Mesothelial cell of epicardium (in vitro differentiated cells): ENCODE data around the gene MGAM2. TPM values are rescaled to one million over a fixed set of nuclear protein-coding genes. Genes with fewer than 3 reads are reported as not detected.

Experiments
- DNase-seq, 2 experiments: peaks; one replicate each; pipeline ENCODE4 v3.0.0; 2021; ENCODE audit warnings: low spot score in 2 of 2; ENCODE audit not compliant: unreplicated experiment in 2 of 2
- H3K27ac Mint-ChIP-seq: 2 replicates; pipeline ENCODE4 v1.8.0; 2021; ENCODE audit warnings: mixed read lengths
- H3K27me3 Mint-ChIP-seq: 2 replicates; pipeline ENCODE4 v1.8.0; 2021; ENCODE audit warnings: low read depth, mixed read lengths
- H3K36me3 Mint-ChIP-seq: 2 replicates; pipeline ENCODE4 v1.8.0; 2021; ENCODE audit warnings: mixed read lengths
- H3K4me1 Mint-ChIP-seq: 2 replicates; pipeline ENCODE4 v1.8.0; 2021; ENCODE audit warnings: mixed read lengths
- H3K4me3 Mint-ChIP-seq: 2 replicates; pipeline ENCODE4 v1.8.0; 2021; ENCODE audit warnings: mild to moderate bottlenecking, moderate library complexity, mixed read lengths
- H3K9me3 Mint-ChIP-seq: 2 replicates; pipeline ENCODE4 v1.8.0; 2021; ENCODE audit warnings: mixed read lengths
- CTCF ChIP-seq: fragments of 200-600 bp; sonication (generic); IDR thresholded peaks from one replicate; pipeline ENCODE4 v1.5.0; 2021; ENCODE audit warnings: antibody characterized with exemption; ENCODE audit not compliant: unreplicated experiment
- total RNA-seq: library from RNA; stranded (reverse); gene quantifications from 3 replicates; pipeline ENCODE4 v1.2.1, GENCODE V29; 2021

MGAM2 gene
- total RNA-seq, 1 donor from 2014 or later = 0.13 TPM

DNA sequence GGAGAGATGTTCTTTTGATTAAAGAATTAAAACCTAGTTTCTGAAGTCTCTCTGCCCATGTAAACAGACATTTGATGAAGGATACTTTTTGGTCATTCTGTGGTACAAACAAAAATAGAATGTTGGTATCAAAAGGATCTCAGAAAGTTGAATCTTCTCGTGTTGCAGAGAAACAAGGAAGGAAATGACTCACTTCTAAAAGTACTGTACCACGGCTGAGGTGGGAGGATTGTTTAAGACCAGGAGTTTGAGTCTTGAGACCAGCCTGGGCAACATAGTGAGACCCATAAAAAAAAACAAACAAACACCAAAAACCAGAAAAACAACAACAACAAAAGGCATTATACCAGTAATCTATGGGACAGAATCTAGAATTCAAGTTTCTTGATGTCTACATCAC, 76.6 kb downstream of the MGAM2 start:
- Mint-ChIP-seq H3K27ac (no peak overlapping the region), H3K9me3 (no peaks in the 10 kb centered on the region), H3K4me1 (no peaks in the 10 kb centered on the region), H3K36me3 (no peaks in the 10 kb centered on the region), H3K4me3 (no peak overlapping the region), H3K27me3 (peaks cover 10% of the 10 kb centered on the region)
- no peak for TF ChIP-seq CTCF
- no peak for DNase-seq

DNA sequence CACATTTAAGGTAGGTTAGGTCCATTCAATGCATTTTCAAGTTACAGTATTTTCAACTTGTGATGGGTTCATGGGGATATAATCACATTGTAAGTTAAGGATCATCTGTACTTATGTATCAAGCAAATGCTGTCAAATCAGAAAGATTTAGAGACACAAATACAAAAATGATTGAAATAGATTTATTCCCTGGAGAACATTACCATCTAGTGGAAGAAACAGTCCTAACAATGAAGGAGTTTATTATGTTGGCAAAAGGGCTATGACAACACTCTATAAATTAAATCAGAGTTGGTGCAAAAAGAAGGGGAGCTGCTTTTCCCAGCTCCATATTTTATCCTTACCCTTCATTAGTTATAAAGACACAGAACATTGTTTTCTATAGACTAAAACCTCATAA, 77.3 kb downstream of the MGAM2 start:
- Mint-ChIP-seq H3K36me3 (no peaks in the 10 kb centered on the region), H3K27ac (no peak overlapping the region), H3K9me3 (no peaks in the 10 kb centered on the region), H3K4me3 (no peak overlapping the region), H3K27me3 (peaks cover 17% of the 10 kb centered on the region), H3K4me1 (no peaks in the 10 kb centered on the region)
- no peak for TF ChIP-seq CTCF
- no peak for DNase-seq

DNA sequence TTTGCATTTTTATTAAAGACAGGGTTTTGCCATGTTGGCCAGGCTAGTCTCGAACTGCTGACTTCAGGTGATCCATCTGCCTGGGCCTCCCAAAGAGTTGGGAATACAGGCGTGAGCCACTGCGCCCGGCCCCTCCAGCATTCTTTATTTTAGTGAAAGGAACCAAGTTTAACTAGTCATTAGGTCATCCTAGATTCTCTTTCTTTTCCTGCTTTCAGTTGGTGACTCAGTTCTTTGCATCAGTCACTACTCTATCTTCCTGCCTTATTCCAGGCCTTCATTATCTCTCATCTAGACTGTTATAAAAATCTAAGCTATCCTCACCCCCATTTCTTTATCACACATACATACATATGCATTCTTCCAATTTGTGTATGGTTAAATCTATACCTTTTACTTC, 82.7 kb downstream of the MGAM2 start:
- peaks cover 15% of the 10 kb centered on the region for H3K27me3 Mint-ChIP-seq
- H3K27ac Mint-ChIP-seq = no peak overlapping the region
- DNase-seq = no peak
- H3K4me3 Mint-ChIP-seq = no peak overlapping the region
- H3K4me1 Mint-ChIP-seq = no peaks in the 10 kb centered on the region
- H3K9me3 Mint-ChIP-seq = no peaks in the 10 kb centered on the region
- H3K36me3 Mint-ChIP-seq = no peaks in the 10 kb centered on the region
- no peak for TF ChIP-seq CTCF

DNA sequence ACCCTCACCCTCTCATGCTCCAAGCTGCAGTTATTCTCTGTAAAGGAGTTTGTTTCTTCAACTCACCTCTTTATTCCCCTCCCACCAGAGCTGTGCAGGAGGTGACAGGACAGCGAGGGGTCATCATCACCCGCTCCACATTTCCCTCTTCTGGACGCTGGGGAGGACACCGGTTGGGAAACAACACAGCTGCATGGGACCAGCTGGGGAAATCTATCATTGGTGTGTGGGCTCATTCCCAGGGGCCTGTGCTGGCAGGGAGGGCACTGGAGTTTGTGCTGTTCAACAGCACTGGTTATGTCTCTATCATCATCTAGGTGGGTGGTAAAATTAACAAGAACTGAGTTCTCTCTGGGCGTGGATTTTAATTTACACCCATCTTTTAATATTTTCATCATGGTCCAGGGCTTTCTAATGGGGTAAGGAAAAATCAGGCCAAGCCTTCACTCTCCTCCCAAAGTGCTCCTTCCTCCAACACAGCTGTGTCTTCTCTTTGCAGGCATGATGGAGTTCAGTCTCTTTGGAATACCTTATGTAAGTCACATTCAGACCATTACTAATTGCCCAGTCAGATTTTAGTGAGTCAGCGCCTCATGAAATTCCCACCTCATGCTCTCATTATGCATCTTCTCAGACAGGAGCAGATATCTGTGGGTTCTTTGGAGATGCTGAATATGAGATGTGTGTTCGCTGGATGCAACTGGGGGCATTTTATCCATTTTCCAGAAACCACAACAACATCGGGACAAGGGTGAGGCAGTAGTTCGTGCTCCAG, 84.7 kb downstream of the MGAM2 start:
- Mint-ChIP-seq H3K4me3 (no peak overlapping the region), H3K9me3 (no peaks in the 10 kb centered on the region), H3K27ac (no peak overlapping the region), H3K36me3 (no peaks in the 10 kb centered on the region), H3K27me3 (peaks cover 15% of the 10 kb centered on the region), H3K4me1 (no peaks in the 10 kb centered on the region)
- no peak for DNase-seq
- no peak for TF ChIP-seq CTCF

- Mint-ChIP-seq H3K27me3 (no peaks in the 10 kb centered on the region), H3K36me3 (no peaks in the 10 kb centered on the region), H3K9me3 (no peaks in the 10 kb centered on the region), H3K27ac (no peak overlapping the region), H3K4me1 (no peaks in the 10 kb centered on the region), H3K4me3 (no peak overlapping the region)
- no peak for TF ChIP-seq CTCF
- no peak for DNase-seq
Observed at GRCh38 chr7:142200206-142200605, 88.7 kb downstream of the MGAM2 start.
